Naive thymus-derived CD4-positive, alpha-beta T cell (primary cell): ENCODE measurements around the gene CELA2B. TPM values are rescaled to one million over a fixed set of nuclear protein-coding genes. Genes with fewer than 3 reads are reported as not detected.
A peak's percentile ranks its signal among the peaks of the same experiment; 100 is the strongest.

Source experiments
- ATAC-seq: fragments of 150-1000 bp; cut with Tn5 transposase; 2 replicates; pipeline ENCODE4 v1.10.0; 2021; ENCODE audit warnings: mild to moderate bottlenecking, moderate library complexity
- CTCF ChIA-PET: fragments of 350-600 bp; sonication (Branson Sonifier 250); formaldehyde crosslinking; loops from one replicate; lab custom pipeline; 2021; ENCODE audit warnings: antibody characterized with exemption; lab: Charles Lee
- POLR2A ChIA-PET: fragments of 350-600 bp; sonication (Branson Sonifier 250); formaldehyde crosslinking; loops from one replicate; lab custom pipeline; 2021; ENCODE audit warnings: antibody characterized with exemption, inconsistent platforms; lab: Charles Lee
- DNase-seq, 9 donors: peaks; one replicate each; pipeline versions ENCODE4 v3.0.0 to v3.0.0-alpha.2; 2020 to 2022; ENCODE audit warnings: mixed read lengths in 1 of 9
- H3K27ac ChIP-seq: one replicate; pipeline ENCODE4 v1.7.0; 2013; ENCODE audit warnings: mild to moderate bottlenecking, low read depth, low read length, moderate library complexity
- H3K27me3 ChIP-seq, 2 donors: one replicate each; pipeline ENCODE4 v1.7.0; 2013; ENCODE audit warnings: low read length in 2 of 2, mild to moderate bottlenecking in 2 of 2, moderate library complexity in 2 of 2; ENCODE audit not compliant: control insufficient read depth in 2 of 2, insufficient read depth in 2 of 2
- H3K36me3 ChIP-seq, 3 experiments: 1 replicate in 2 of 3; 2 replicates in 1 of 3; pipeline ENCODE4 v1.7.0; 2013; ENCODE audit warnings: low read length in 3 of 3, mild to moderate bottlenecking in 3 of 3, moderate library complexity in 1 of 3; ENCODE audit not compliant: insufficient read depth in 3 of 3, control insufficient read depth in 2 of 3
- H3K4me1 ChIP-seq, 2 donors: one replicate each; pipeline ENCODE4 v1.7.0; 2013; ENCODE audit warnings: low read length in 2 of 2, mild to moderate bottlenecking in 2 of 2, moderate library complexity in 1 of 2; ENCODE audit not compliant: control insufficient read depth in 2 of 2, insufficient read depth in 2 of 2
- H3K4me3 ChIP-seq: 2 replicates; pipeline ENCODE4 v1.7.0; 2013; ENCODE audit warnings: mild to moderate bottlenecking, low read length
- H3K9me3 ChIP-seq, 3 experiments: 1 replicate in 2 of 3; 2 replicates in 1 of 3; pipeline ENCODE4 v1.7.0; 2013; ENCODE audit warnings: low read length in 3 of 3; ENCODE audit not compliant: control insufficient read depth in 2 of 3
- H3K27ac Mint-ChIP-seq, 9 donors: one replicate each; pipeline ENCODE4 v1.8.0; 2020 to 2022; ENCODE audit warnings: mixed read lengths in 9 of 9, mild to moderate bottlenecking in 8 of 9, moderate library complexity in 5 of 9, inconsistent platforms in 2 of 9
- H3K27me3 Mint-ChIP-seq, 5 donors: one replicate each; pipeline ENCODE4 v1.8.0; 2021 to 2022; ENCODE audit warnings: mixed read lengths in 5 of 5, mild to moderate bottlenecking in 1 of 5
- H3K36me3 Mint-ChIP-seq, 5 donors: one replicate each; pipeline ENCODE4 v1.8.0; 2020 to 2022; ENCODE audit warnings: mixed read lengths in 5 of 5, mild to moderate bottlenecking in 3 of 5, inconsistent platforms in 1 of 5
- H3K4me1 Mint-ChIP-seq, 7 donors: one replicate each; pipeline ENCODE4 v1.8.0; 2020 to 2022; ENCODE audit warnings: mixed read lengths in 7 of 7, mild to moderate bottlenecking in 3 of 7, inconsistent platforms in 1 of 7
- H3K4me3 Mint-ChIP-seq, 10 donors: one replicate each; pipeline ENCODE4 v1.8.0; 2020 to 2022; ENCODE audit warnings: mild to moderate bottlenecking in 10 of 10, mixed read lengths in 10 of 10, moderate library complexity in 6 of 10, inconsistent platforms in 2 of 10
- H3K9me3 Mint-ChIP-seq, 11 donors: one replicate each; pipeline ENCODE4 v1.8.0; 2020 to 2022; ENCODE audit warnings: mixed read lengths in 11 of 11, mild to moderate bottlenecking in 4 of 11, inconsistent platforms in 1 of 11, moderate library complexity in 1 of 11
- intact Hi-C, 2 donors: fragments of 100-400 bp; cut with micrococcal nuclease; formaldehyde crosslinking; loops; one replicate each; pipeline ENCODE4 v1.15.1; 2023
- polyA plus RNA-seq, 2 donors: library from polyadenylated mRNA; unstranded; fragments of 300-500 nt; fragmentation: Illumina TruSeq; gene quantifications; one replicate each; pipeline ENCODE4 v1.2.3, GENCODE V29; 2021
- total RNA-seq, 6 experiments: library from RNA in 5 of 6; stranded (reverse) in 5 of 6; gene quantifications; 1 replicate in 5 of 6; 2 replicates in 1 of 6; pipeline ENCODE4 v1.2.3 and lab custom pipeline; 2021 to 2026

The CELA2B gene
- total and polyA plus RNA-seq, 7 experiments from 2014 or later = not detected

DNA sequence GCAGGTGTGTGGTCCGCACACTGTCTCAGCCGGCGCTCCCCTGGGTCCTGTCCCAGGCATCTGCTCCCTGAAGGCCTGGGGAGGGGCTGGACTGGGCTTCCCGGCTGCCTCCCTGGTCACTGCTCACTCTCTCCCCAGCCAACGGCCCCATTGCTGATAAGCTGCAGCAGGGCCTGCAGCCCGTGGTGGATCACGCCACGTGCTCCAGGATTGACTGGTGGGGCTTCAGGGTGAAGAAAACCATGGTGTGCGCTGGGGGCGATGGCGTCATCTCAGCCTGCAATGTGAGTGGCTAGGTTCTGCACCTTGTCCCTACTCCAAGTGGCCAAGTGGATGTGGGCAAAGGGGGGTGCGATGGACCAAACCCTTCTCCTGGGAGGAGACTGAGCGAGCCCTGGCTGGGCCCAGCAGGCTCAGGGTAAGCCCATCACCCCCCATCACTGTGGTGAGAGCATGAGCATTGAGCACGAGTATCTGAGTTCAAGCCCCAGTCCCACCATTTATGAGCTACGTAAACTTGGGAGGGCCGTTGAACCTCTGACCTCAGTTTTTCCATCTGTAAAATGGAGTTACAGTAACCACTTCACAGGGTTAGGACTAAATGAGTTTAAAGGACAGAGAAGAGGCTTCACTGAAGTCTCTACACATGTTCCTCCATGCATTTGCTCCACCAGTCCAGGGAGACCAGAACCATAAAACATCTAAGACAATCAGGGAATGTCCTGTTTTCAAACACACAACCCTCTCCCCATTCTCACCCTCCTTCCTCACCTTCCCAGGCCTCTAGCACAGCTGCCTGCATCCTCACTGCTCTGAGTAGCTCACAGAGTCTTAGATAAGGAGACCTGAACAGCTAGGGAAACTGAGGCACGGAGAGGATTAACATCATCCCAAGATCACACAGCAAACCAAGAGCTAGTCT is 31.2 kb upstream of the CELA2B start:
- H3K4me3 ChIP-seq = no peak overlapping the region
- no peaks in the 10 kb centered on the region for H3K36me3 ChIP-seq
- Mint-ChIP-seq H3K9me3 (no peaks in the 10 kb centered on the region), H3K4me1 (peaks cover 0 to 5% (median 3%) of the 10 kb centered on the region in 7 donors), H3K36me3 (no peaks in the 10 kb centered on the region), H3K4me3 (no peak overlapping the region), H3K27me3 (peaks cover 6 to 18% (median 10%) of the 10 kb centered on the region in 5 donors), H3K27ac (no peak overlapping the region)
- H3K4me1 ChIP-seq = no peaks in the 10 kb centered on the region
- H3K27ac ChIP-seq = no peak overlapping the region
- ChIA-PET POLR2A (no interaction called here), CTCF (no interaction called here)
- H3K27me3 ChIP-seq = no peaks in the 10 kb centered on the region
- no peak for ATAC-seq
- H3K9me3 ChIP-seq = no peaks in the 10 kb centered on the region
- intact Hi-C loops = no loop called here
- no peak for DNase-seq

DNA sequence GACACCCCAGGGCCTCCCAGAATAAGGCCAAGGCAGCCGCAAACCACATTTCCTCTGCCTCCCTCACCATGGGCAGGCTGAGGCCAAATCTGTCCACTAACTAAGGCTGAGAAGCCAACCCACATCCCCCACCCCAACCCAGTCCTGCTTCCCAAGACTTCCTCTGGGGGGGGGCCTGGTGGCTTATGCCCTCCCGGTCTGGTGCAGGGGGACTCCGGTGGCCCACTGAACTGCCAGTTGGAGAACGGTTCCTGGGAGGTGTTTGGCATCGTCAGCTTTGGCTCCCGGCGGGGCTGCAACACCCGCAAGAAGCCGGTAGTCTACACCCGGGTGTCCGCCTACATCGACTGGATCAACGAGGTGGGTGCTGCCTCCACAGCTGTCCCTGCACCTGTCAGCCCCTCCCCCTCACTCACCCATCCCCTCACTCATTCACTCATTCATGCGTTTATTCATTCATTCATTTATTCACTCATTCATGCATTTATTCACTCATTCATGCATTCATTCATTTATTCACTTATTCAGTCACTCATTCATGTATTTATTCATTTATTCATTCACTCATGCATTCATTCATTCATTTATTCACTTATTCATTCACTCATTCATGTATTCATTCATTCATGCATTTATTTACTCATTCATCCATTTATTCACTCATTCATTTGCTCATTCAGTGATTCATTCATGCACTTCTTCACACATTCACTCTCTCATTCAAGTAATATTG is 30.3 kb upstream of the CELA2B start:
- POLR2A ChIA-PET = no interaction called here
- H3K4me3 Mint-ChIP-seq = no peak overlapping the region

DNA sequence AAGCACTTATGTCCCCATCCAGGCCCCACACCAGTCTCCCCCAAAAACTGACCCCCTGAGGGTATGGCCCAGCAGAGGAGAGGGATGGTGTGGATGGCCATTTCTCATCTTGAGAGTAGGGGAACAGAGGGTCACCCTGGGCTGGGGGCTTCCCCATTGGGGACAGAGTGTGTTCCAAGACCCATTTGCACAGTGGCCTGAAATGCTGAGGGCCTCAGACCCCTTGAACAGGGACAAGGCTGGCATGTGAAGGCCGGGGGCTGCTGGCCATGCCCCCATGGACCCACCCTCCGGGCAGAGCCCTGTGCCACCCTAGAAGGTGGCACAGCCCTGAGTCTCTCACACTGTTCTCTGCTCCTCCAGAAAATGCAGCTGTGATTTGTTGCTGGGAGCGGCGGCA is 29.7 kb upstream of the CELA2B start:
- Mint-ChIP-seq H3K36me3 (no peaks in the 10 kb centered on the region), H3K4me3 (no peak overlapping the region), H3K27me3 (peaks cover 6 to 18% (median 10%) of the 10 kb centered on the region in 5 donors), H3K27ac (no peak overlapping the region), H3K9me3 (peaks cover 0 to 4% (median 0%) of the 10 kb centered on the region in 11 donors), H3K4me1 (peaks cover 0 to 5% (median 3%) of the 10 kb centered on the region in 7 donors)
- Histone ChIP-seq H3K27ac (no peak overlapping the region), H3K27me3 (no peaks in the 10 kb centered on the region), H3K4me1 (no peaks in the 10 kb centered on the region), H3K36me3 (no peaks in the 10 kb centered on the region), H3K4me3 (no peak overlapping the region), H3K9me3 (no peaks in the 10 kb centered on the region)
- ChIA-PET CTCF (no interaction called here), POLR2A (no interaction called here)
- ATAC-seq (no peak), DNase-seq (no peak)
- intact Hi-C loops = no loop called here

More for the DNA sequence above, 30.3 kb upstream of the CELA2B start:
- intact Hi-C loops = no loop called here
- Histone ChIP-seq H3K27ac (no peak overlapping the region), H3K27me3 (no peaks in the 10 kb centered on the region), H3K36me3 (no peaks in the 10 kb centered on the region), H3K4me1 (no peaks in the 10 kb centered on the region), H3K4me3 (no peak overlapping the region), H3K9me3 (no peaks in the 10 kb centered on the region)
- Mint-ChIP-seq H3K27ac (no peak overlapping the region), H3K36me3 (no peaks in the 10 kb centered on the region), H3K4me1 (peaks cover 0 to 5% (median 3%) of the 10 kb centered on the region in 7 donors), H3K27me3 (peaks cover 6 to 18% (median 10%) of the 10 kb centered on the region in 5 donors), H3K9me3 (no peaks in the 10 kb centered on the region)
- DNase-seq = no peak
- no peak for ATAC-seq
- CTCF ChIA-PET = no interaction called here

DNA sequence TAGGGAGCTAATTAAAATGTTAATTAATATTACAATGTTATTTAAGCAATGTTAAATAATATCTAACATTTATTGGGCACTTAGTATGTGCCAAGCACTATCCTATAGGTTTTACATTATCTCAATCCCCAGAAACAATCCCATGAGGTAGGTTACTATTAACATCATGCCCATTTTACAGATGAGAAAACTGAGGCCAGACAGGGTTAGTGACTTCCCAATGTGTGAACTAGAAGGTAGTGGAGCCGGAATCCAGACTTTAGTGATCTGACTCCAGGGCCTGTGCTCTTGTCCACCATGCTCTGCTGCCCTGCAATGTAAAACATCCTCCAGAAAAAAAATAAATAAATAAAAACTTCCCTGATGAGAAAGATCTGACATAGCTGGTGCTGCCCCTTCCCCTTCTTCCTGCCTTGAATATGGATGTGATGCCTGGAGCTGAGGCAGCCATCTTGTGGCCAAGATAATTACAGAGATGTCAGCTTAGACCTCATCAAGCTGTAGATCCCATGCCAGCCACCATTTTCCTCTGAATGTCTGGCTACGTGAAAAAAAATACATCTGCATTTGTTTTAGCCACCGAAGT is 26.9 kb upstream of the CELA2B start:
- H3K27ac ChIP-seq = no peak overlapping the region
- H3K4me1 ChIP-seq = no peaks in the 10 kb centered on the region
- Mint-ChIP-seq H3K9me3 (peaks cover 0 to 4% (median 0%) of the 10 kb centered on the region in 11 donors), H3K36me3 (no peaks in the 10 kb centered on the region), H3K27me3 (peaks cover 6 to 13% (median 10%) of the 10 kb centered on the region in 5 donors), H3K4me1 (peaks cover 0 to 5% (median 3%) of the 10 kb centered on the region in 7 donors), H3K27ac (no peak overlapping the region), H3K4me3 (no peak overlapping the region)
- H3K4me3 ChIP-seq = no peak overlapping the region
- ATAC-seq (no peak), DNase-seq (no peak)
- ChIA-PET POLR2A (no interaction called here), CTCF (interaction anchor here (1.5 kb wide), 1 partner anchor 126 kb away, joined by 3 read pairs; no protein-coding TSS in a partner anchor)
- no peaks in the 10 kb centered on the region for H3K27me3 ChIP-seq
- H3K9me3 ChIP-seq = no peaks in the 10 kb centered on the region
- intact Hi-C loops = no loop called here
- H3K36me3 ChIP-seq = no peaks in the 10 kb centered on the region

DNA sequence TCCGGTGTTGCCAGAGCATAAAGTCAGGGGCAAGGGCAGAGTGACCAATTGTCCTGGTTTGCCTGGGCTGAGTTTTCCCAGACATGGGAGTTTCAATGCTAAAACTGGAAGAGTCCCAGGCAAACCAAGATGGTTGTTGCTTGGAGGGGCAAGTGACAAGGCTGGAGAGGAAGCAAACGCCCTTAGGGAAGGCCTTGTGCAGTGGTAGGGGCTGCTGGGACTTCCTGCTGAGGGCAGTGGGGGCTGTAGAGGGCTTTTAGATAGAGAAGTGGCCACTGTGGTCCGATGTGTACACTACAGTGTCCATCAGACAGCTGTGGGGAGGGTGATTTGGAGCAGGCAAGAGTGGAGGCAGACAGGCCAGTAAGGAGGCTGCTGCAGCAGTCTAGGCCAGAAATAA is 26.3 kb upstream of the CELA2B start:
- POLR2A ChIA-PET = no interaction called here
- Histone ChIP-seq H3K4me1 (no peaks in the 10 kb centered on the region), H3K36me3 (no peaks in the 10 kb centered on the region), H3K27me3 (no peaks in the 10 kb centered on the region), H3K9me3 (no peaks in the 10 kb centered on the region), H3K4me3 (no peak overlapping the region), H3K27ac (no peak overlapping the region)
- no peaks in the 10 kb centered on the region for H3K36me3 Mint-ChIP-seq
- H3K4me1 Mint-ChIP-seq = peaks cover 0 to 5% (median 3%) of the 10 kb centered on the region in 7 donors
- H3K4me3 Mint-ChIP-seq = no peak overlapping the region
- peaks cover 0 to 4% (median 0%) of the 10 kb centered on the region in 11 donors for H3K9me3 Mint-ChIP-seq
- CTCF ChIA-PET = interaction anchor here (1.5 kb wide), 1 partner anchor 126 kb away, joined by 3 read pairs; no protein-coding TSS in a partner anchor
- intact Hi-C loops = no loop called here
- peaks cover 6 to 13% (median 10%) of the 10 kb centered on the region in 5 donors for H3K27me3 Mint-ChIP-seq
- no peak for ATAC-seq
- peak overlapping the region in 1 of 9 donors; percentile 2 for H3K27ac Mint-ChIP-seq
- no peak for DNase-seq

DNA sequence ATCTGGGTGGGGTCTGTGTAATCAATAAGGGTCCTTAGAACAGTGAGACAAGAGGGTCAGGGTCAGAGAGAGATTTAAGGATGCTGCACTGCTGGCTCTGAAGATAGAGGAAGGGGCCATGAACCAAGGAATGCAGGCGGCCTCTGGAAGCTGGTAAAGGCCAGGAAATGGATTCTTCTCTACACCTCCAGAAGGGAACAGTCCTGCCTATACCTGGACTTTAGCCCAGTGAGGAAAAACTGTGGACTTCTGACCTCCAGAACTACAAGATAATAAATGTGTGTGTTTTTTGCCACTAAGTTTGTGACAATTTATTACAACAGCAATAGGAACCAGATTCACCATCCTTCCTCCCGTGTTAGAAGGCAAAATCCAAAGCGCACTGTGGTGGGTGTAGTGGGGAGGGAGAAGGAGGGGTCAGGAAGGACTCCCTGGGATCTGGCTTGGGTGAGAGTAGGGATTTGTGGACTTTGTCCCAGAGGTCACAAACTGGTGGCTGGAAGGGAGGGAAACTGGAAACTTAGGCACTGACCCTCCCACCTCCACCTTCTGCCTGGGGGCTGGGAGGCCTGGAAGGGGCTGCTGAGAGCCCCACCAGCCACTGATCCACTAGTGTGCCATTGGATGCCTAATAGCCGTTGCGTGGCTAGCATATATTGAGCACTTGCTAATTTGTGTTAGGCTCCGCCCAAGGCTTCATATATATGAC is 24.7 kb upstream of the CELA2B start:
- no peak overlapping the region for H3K4me3 ChIP-seq
- no peak for ATAC-seq
- no peaks in the 10 kb centered on the region for H3K27me3 ChIP-seq
- Mint-ChIP-seq H3K27ac (no peak overlapping the region), H3K36me3 (no peaks in the 10 kb centered on the region), H3K4me3 (no peak overlapping the region), H3K27me3 (peaks cover 0 to 9% (median 4%) of the 10 kb centered on the region in 5 donors), H3K9me3 (peaks cover 0 to 4% (median 0%) of the 10 kb centered on the region in 11 donors), H3K4me1 (no peaks in the 10 kb centered on the region)
- no peak for DNase-seq
- no peaks in the 10 kb centered on the region for H3K9me3 ChIP-seq
- intact Hi-C loops = no loop called here
- ChIA-PET POLR2A (no interaction called here), CTCF (no interaction called here)
- no peaks in the 10 kb centered on the region for H3K4me1 ChIP-seq
- no peak overlapping the region for H3K27ac ChIP-seq
- no peaks in the 10 kb centered on the region for H3K36me3 ChIP-seq
